ENCODE data around the gene PVALEF. TPM values are rescaled to one million over a fixed set of nuclear protein-coding genes. Genes with fewer than 3 reads are reported as not detected.

The PVALEF gene
- polyA plus RNA-seq, 1 donor (not counting 4 experiments of a cell fraction or from before 2014, with no cell fraction given): not detected

- Histone ChIP-seq H4K20me1 (ENCODE audit: control insufficient read depth, extremely low read depth, insufficient read depth, low read length) (peaks cover 2% of the 10 kb centered on the region), H3K9ac (ENCODE audit: control insufficient read depth, extremely low read depth, insufficient read depth, low read length) (no peak overlapping the region), H3K4me3 (ENCODE audit: control insufficient read depth in 2 of 3, extremely low read depth in 1 of 3, insufficient read depth in 2 of 3, low read depth in 1 of 3, low read length in 3 of 3) (no peak overlapping the region), H3K4me1 (ENCODE audit: control insufficient read depth, extremely low read depth, insufficient read depth, low read length) (peaks cover 16% of the 10 kb centered on the region), H2AFZ (ENCODE audit: control insufficient read depth, low read length) (no peak overlapping the region), H3K4me2 (ENCODE audit: control insufficient read depth, extremely low read depth, insufficient read depth, low read depth, low read length) (no peak overlapping the region), H3K27ac (ENCODE audit: control insufficient read depth, insufficient read depth, low read length) (no peak overlapping the region), H3K9me3 (ENCODE audit: control insufficient read depth, low read depth, low read length) (no peaks in the 10 kb centered on the region), H3K27me3 (ENCODE audit: control insufficient read depth, extremely low read depth, insufficient read depth, low read length) (peaks cover 63% of the 10 kb centered on the region), H3K9me1 (ENCODE audit: control insufficient read depth, extremely low read depth, insufficient read depth, low read length) (no peaks in the 10 kb centered on the region), H3K79me2 (ENCODE audit: control insufficient read depth, insufficient read depth, low read length) (no peaks in the 10 kb centered on the region), H3K36me3 (ENCODE audit: control insufficient read depth in 2 of 2, extremely low read depth in 1 of 2, insufficient read depth in 2 of 2, low read length in 2 of 2) (peaks cover 0 to 1% of the 10 kb centered on the region in 2 experiments)
- FAIRE-seq (no peak), DNase-seq (ENCODE audit: low read depth, low spot score) (no peak)
- TF ChIP-seq, protein P1, sequence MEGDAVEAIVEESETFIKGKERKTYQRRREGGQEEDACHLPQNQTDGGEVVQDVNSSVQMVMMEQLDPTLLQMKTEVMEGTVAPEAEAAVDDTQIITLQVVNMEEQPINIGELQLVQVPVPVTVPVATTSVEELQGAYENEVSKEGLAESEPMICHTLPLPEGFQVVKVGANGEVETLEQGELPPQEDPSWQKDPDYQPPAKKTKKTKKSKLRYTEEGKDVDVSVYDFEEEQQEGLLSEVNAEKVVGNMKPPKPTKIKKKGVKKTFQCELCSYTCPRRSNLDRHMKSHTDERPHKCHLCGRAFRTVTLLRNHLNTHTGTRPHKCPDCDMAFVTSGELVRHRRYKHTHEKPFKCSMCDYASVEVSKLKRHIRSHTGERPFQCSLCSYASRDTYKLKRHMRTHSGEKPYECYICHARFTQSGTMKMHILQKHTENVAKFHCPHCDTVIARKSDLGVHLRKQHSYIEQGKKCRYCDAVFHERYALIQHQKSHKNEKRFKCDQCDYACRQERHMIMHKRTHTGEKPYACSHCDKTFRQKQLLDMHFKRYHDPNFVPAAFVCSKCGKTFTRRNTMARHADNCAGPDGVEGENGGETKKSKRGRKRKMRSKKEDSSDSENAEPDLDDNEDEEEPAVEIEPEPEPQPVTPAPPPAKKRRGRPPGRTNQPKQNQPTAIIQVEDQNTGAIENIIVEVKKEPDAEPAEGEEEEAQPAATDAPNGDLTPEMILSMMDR (optimal IDR thresholded peaks at IDR 0.05 in 1 of 3, IDR thresholded peaks at IDR 0.05 in 1 of 3, conservative IDR thresholded peaks at IDR 0.05 in 1 of 3; ENCODE audit: extremely low read depth in 1 of 3, insufficient read depth in 2 of 3, low read length in 3 of 3): no peak
- TF ChIP-seq EZH2 (IDR thresholded peaks at IDR 0.05; ENCODE audit: low read length): peak; percentile 76
- dilution Hi-C loops (cut with MboI; ENCODE audit: extremely low pct_ligation_motif_present, low sequenced_read_pairs): no loop called here
Observed at GRCh38 chr17:81121841-81122733, 43.2 kb upstream of the PVALEF start.

GRCh38 chr17:81123052-81124048 lies 42.0 kb upstream of the PVALEF start:
- Histone ChIP-seq H3K9me3 (ENCODE audit: control insufficient read depth, low read depth, low read length) (no peaks in the 10 kb centered on the region), H2AFZ (ENCODE audit: control insufficient read depth, low read length) (no peak overlapping the region), H3K27me3 (ENCODE audit: control insufficient read depth, extremely low read depth, insufficient read depth, low read length) (peaks cover 70% of the 10 kb centered on the region), H3K4me3 (ENCODE audit: control insufficient read depth in 2 of 3, extremely low read depth in 1 of 3, insufficient read depth in 2 of 3, low read depth in 1 of 3, low read length in 3 of 3) (no peak overlapping the region), H3K9me1 (ENCODE audit: control insufficient read depth, extremely low read depth, insufficient read depth, low read length) (no peaks in the 10 kb centered on the region), H3K27ac (ENCODE audit: control insufficient read depth, insufficient read depth, low read length) (no peak overlapping the region), H3K9ac (ENCODE audit: control insufficient read depth, extremely low read depth, insufficient read depth, low read length) (no peak overlapping the region), H4K20me1 (ENCODE audit: control insufficient read depth, extremely low read depth, insufficient read depth, low read length) (no peaks in the 10 kb centered on the region), H3K4me2 (ENCODE audit: control insufficient read depth, extremely low read depth, insufficient read depth, low read depth, low read length) (no peak overlapping the region), H3K4me1 (ENCODE audit: control insufficient read depth, extremely low read depth, insufficient read depth, low read length) (peaks cover 11% of the 10 kb centered on the region), H3K79me2 (ENCODE audit: control insufficient read depth, insufficient read depth, low read length) (no peaks in the 10 kb centered on the region), H3K36me3 (ENCODE audit: control insufficient read depth in 2 of 2, extremely low read depth in 1 of 2, insufficient read depth in 2 of 2, low read length in 2 of 2) (no peaks in the 10 kb centered on the region)
- FAIRE-seq: no peak
- dilution Hi-C loops (cut with MboI; ENCODE audit: extremely low pct_ligation_motif_present, low sequenced_read_pairs): no loop called here
- TF ChIP-seq, protein P1 (optimal IDR thresholded peaks at IDR 0.05 in 1 of 3, IDR thresholded peaks at IDR 0.05 in 1 of 3, conservative IDR thresholded peaks at IDR 0.05 in 1 of 3; ENCODE audit: extremely low read depth in 1 of 3, insufficient read depth in 2 of 3, low read length in 3 of 3): no peak
- TF ChIP-seq EZH2 (IDR thresholded peaks at IDR 0.05; ENCODE audit: low read length): peak; percentile 61
- DNase-seq (ENCODE audit: low read depth, low spot score): no peak

Data from keratinocyte (primary cell).